Measurements from ENCODE around the gene RIC1.
"Not testable (repeated sequence)": the region's sequence is repeated elsewhere in the genome, so short reads cannot be mapped to it uniquely, and the experiment has no call there.

The RIC1 gene

GRCh38 chr9:5736563-5737346 is 107.8 kb downstream of the RIC1 start:
- no peak for DNase-seq

DNA sequence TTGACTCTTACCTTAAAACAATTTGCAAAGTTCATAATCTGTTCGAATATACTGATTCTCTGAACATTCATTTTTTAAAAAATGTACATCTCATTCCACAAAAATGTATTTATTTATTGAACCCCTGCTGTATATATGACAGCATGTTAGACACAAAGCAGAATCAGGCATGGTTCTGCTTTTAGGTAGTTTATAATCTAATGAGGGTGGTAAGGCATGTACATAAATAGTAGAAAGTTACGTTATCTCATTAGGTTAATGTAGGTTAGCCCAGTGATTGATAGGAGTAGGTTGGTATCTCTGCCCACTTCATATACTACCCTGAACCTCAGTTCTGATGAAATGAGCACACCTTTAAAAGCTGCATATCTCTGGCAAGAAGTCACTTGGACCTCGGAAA is 114.2 kb downstream of the RIC1 start:
- no peak for DNase-seq

DNA sequence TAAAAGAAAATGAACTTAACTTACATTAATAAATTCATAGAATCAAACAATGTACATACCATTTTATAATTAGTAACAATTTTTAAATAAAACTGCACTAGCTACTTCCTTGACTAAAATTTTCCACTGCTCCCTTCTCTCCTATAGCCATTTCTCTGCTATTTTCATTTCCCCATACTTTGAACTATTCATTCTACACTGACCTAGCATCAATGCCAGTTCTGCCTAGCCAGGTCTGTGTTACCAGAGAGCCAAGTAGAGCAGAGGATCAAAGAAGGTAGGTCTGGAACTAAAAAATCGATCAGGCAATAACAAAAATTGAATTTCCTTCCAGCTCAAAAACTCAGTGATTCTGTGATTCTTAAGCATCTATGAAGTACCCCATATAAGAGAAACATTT is 119.5 kb downstream of the RIC1 start:
- no peak for DNase-seq

GRCh38 chr9:5749306-5749705 is 120.4 kb downstream of the RIC1 start:
- no peak for DNase-seq

DNA sequence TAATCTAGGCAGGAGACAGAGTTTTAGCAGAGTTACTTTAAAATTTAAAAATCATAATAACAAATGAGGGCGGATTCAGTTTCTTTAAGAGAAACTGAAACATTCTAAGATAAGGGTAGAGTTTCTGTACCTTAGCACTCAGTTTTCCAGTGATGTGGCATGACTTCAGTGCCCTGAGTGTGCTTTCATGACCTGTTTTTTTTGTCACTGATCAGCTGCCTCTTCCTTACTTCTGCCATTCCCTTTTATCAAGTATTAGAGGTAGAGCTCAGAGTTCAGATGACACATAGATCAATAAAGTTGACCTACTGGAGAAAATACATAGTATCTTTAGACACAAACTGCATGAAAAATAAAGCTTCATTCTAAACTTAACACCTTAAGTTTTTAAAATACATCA is 121.7 kb downstream of the RIC1 start:
- DNase-seq, result no peak

DNA sequence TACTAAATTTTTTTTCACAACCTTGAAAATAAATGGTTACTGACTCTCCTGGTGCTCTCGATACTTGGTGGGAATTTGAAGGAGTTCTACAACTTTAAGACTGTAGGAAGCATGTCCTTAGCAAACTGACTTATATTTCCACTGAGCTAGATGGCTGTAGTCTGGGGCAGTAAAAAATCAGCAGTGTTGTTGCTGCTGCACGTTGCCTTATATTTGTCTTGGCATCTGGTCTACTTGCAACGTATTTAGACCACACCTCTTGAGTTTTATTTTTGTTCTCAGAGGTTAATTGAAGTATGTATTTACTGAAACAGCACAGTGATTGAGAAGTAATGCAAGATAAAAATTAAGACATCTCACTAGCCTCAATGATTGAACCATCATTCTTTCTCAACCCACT is 127.7 kb downstream of the RIC1 start:
- no peak for DNase-seq

DNA sequence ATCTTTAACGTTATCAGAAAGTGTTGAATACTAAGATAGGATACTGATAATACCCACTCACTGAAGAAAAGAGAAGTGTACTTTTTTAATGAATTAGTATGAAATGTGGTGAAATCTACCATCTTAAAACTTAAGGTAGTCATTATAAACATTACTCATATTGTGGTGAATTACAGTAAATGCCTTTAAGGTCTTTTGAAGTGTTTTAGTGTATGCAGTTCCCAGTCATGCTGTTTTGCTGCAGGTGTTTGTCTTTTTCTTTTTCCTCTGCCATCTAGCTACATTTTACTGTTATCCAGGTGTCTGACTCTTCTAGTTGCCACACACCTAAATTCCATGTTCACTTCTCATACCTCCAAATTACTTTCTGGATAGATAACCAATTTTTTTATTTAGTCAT is 131.4 kb downstream of the RIC1 start:
- DNase-seq, result no peak

- no peak for DNase-seq
These were observed 133.5 kb downstream of the RIC1 start for GRCh38 chr9:5762421-5762820.

DNA sequence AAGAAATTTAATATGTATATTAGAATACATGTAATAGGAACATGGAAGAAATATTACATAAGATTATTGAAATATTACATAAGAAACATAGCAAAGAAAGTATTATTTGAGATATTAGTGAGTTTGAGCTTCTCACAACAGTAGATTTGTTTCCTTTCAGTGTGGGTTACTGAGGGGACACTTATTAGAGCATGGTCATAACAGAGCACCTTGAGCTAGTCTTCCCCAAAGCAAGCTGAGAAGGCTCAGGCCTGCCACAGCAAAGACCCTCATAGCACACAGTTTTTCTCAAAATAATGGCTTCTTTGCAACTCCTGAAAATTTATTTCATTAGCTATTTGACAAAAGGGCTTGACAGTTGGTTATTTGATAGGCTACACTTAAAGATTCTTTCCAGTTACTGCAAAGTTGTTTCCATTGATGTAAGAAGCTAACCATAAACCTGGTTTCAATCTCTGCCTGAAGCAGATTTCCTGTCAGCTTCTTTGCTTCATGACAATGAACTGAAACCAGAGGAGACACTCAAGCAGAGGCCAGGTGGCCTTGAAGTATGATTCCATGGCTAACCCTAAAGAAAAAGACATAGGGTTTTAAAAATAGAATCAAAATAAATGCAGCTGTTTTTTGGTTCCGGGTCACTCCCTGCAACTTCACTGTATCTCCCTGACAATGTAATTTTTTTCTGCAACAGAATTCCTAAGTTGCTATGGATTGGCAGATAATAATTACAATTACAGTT is 135.4 kb downstream of the RIC1 start:
- peak; percentile 11 for DNase-seq

DNA sequence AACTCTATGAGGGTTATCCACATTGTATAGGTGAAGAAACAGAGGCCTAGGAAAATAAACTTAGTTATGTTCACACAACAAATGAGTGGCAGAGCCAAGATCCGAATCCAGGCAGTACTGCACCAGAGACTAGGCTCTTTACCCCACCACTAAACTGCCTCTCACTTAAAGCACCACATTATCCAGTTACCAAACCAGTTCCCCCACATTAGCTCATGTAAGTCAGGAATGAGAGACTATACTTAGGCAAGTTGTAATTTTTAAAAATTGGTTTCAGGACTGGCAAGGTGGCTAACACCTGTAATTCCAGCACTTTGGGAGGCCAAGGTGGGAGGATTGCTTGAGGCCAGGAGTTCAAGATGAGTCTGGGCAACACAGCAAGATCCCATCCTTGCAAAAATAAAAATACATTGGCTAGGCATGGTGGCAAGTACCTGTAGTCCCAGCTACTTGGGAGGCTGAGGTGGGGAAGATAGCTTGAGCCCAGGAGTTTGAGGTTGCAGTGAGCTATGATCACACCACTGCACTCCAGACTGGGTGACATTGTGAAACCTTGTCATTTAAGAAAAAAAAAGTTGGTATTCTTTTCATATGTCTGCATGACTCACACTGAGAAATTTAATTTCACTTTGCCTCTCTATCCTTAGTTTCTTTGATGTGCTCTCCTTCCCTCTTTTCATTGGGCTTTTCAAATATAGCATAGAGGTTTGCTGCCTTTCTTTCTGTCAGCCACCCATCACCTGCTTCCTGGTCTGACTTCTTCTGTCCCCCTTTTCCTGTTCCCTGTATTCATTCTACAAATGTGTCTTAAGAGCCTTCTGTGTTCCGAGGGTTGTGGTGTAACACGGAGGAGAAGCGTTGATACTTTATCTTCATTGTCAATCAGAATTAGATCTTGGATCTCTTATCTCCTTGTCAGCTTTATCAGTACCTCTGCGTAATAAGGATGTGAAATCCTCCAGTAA is 139.3 kb downstream of the RIC1 start:
- peak; percentile 4 for DNase-seq

DNA sequence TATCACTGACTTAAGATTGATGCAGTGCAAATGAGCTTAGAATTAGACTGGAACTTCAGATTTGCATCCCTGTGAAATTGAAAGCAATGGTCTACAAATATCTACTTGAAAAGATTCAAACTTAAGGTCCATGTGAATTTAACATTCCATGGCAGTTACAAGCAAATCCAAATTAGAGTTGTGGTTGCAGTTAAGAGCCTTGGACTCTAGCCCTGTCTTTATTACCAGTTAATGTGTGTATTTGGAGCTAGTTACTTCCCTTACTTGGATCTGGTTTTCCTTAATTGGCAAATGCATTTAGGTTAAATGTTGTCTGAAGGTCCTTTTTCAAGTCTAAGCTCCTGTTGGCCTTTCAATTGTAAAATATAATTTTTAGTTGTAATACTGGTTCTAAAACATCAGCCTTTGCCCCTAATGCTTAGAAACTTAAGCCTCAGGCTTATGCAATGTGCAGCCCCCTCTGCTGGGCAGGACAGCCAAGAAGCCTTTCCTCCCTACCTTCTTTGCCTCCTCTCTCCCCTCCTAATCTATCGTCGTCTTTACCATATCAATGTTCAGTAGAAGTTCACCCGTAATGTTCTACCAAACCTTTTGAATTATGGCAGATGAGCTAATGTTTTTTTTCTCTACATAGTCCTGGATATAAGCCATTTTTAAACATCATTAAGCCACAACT is 144.6 kb downstream of the RIC1 start:
- peak; percentile 3 for DNase-seq

GRCh38 chr9:5778805-5779204 is 149.9 kb downstream of the RIC1 start:
- peak; percentile 11 for DNase-seq

GRCh38 chr9:5779705-5780218 is 150.9 kb downstream of the RIC1 start:
- peak; percentile 19 for DNase-seq

GRCh38 chr9:5783420-5783819 is 154.5 kb downstream of the RIC1 start:
- DNase-seq, result not testable (repeated sequence)

GRCh38 chr9:5783982-5784381 is 155.1 kb downstream of the RIC1 start:
- no peak for DNase-seq

DNA sequence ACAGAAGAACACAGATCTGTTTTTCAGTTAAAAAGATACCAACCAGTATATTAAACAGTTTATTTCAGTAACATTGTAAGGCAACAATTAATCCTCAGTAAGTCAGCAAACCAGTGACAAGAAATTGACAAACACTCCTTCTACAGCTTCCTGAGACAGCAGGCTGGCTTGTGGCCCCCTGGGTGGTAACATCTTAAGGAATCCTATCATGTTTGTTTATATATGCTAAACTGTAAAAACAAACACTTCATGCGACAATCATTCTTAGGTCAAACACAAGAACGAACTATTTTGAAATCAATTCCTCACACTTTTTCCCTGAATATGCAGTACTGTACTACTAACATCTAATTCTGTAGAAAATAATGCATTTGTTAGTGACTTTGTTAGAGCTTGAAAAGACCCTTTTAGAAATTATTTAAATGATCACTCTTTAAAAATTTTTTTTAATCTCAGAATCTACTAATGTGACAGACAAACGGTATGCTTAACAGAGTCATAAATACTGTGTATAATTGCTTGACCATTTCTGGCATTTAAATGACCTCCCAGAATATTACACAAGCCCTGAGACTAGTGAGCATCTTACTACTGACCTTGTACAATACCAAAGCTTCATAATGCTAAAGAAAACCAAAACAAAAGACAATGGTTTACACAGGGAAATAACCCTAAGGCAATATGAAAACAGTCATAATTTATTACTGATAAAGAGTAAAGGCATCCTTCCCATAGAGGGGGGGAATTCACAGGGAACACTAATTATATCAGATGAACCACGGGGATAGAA is 155.8 kb downstream of the RIC1 start:
- no peak for DNase-seq

- DNase-seq, result peak; percentile 10
These were observed 157.6 kb downstream of the RIC1 start for GRCh38 chr9:5786370-5787127.

- no peak for DNase-seq
These were observed 158.3 kb downstream of the RIC1 start for GRCh38 chr9:5787220-5787619.

- no peak for DNase-seq
These were observed 158.9 kb downstream of the RIC1 start for GRCh38 chr9:5787759-5788302.

GRCh38 chr9:5789489-5789888 is 160.6 kb downstream of the RIC1 start:
- no peak for DNase-seq

- DNase-seq, result no peak
These were observed 162.0 kb downstream of the RIC1 start for GRCh38 chr9:5790923-5791322.
